Left lobe of liver (tissue), 2 donors: Measurements from ENCODE around the gene DISC1. TPM values are rescaled to one million over a fixed set of nuclear protein-coding genes. Genes with fewer than 3 reads are reported as not detected.

ENCODE experiments used
- ATAC-seq: fragments of 200-7000 bp; cut with Tn5 transposase; one replicate; pipeline ENCODE4 v1.9.1; 2020; ENCODE audit warnings: mild to moderate bottlenecking, moderate library complexity
- DNase-seq: peaks from one replicate; pipeline ENCODE4 v3.0.0-alpha.2; 2020; ENCODE audit warnings: low spot score
- total RNA-seq: library from RNA; stranded (reverse); gene quantifications from one replicate; pipeline ENCODE4 v1.2.1, GENCODE V29; 2021
- donor health status: DM: no; HTN: no; CAD: no; lungs with moderate emphysema.
- donor health status: DM: no; HTN: yes; CAD: no.

DISC1 gene
- total RNA-seq, 1 donor from 2014 or later: 1.8 TPM

- ATAC-seq: no peak
- DNase-seq: no peak
These were observed 215.9 kb downstream of the DISC1 start for GRCh38 chr1:231842441-231842840.

- DNase-seq (no peak), ATAC-seq (no peak)
These were observed 218.5 kb downstream of the DISC1 start for GRCh38 chr1:231844986-231845502.

GRCh38 chr1:231847612-231848397 is 221.2 kb downstream of the DISC1 start:
- no peak for DNase-seq
- no peak for ATAC-seq

GRCh38 chr1:231849981-231850380 is 223.4 kb downstream of the DISC1 start:
- DNase-seq: no peak
- ATAC-seq: no peak

DNA sequence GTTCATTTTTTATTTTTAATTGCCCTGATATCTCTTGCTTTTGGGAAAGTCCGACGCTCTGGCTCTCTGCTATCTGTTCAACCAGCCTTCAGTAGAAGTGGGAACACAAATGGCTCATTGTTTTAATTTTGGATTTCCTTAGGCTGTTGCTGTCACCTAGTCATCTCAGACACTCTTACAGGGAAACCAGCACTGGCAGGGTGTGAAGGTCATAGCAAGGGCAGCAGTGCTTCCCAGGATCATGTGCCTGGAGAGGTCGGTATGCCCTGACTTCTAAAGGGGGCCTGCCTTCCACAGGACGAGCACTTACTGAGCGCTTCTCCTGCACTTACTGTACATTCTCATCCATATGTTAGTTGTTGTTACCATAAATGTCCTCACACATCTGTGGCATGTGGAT is 224.2 kb downstream of the DISC1 start:
- ATAC-seq (no peak), DNase-seq (no peak)

DNA sequence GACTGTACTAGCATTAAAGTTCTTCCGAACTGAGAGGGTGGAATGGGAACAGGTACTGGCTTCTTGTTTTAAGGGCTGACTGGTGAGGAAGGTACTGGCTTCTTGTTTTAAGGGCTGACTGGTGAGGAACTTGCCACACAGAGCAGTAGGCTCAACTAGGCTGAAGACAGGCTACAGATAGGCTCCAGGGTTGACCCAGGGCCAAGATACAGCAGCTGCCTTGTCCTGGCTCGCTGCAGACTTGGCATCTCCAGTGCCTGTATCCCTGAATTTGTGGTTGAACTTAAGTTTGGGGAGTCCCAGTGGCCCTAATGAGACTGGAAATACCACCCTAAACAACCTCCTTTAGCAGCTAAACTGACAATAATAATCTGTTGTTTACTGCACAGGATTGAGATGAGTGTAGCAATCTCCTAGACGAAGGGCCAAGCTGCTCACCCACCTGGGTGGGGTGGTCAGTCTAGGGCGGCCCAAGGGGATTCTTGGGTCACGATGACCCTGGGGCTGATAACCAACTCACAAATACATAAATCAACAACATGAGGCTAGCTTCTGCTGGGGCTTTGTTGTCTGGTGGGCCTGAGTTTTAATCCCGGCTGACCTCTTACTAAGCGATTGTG is 227.1 kb downstream of the DISC1 start:
- no peak for DNase-seq
- ATAC-seq: no peak

DNA sequence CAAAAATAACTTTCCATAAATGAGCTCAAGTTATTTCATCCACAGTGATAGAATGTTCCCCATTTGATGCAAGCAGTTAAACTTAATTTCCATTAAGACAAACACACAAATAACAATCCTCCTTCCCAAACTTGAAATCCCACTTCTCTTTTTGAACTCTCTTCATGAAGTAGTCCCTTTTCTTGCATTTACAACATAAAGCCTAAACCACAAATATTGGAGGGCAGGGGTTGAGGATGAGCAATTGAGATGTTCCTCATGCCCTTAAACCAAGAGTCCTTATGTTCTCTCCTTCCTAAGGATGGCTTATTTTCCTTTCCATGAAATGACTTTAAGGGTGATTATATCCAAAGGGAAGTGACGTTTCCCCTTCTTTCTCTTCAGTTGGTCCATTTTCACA is 228.8 kb downstream of the DISC1 start:
- DNase-seq (no peak), ATAC-seq (no peak)

GRCh38 chr1:231855926-231856325 is 229.3 kb downstream of the DISC1 start:
- no peak for DNase-seq
- ATAC-seq: no peak

DNA sequence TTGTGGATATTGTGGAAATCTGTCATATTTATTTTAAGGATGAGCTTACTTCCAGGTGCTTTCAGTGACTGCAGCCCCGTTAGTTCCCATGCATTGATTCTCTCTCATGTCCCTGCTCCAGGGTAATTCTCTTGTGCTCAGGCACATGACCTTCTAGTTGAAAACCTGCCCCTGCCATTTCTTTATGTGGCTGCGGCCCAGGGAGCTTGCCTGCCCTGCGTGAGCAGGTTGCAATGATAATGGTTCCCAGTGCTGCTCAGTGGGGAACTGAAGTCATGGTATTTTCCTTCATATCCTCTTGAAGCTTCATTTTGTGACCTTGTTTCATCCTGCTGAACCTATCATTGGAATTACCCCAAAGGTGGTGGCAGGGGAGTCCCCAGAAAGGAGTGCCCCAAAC is 229.8 kb downstream of the DISC1 start:
- DNase-seq (no peak), ATAC-seq (no peak)

DNA sequence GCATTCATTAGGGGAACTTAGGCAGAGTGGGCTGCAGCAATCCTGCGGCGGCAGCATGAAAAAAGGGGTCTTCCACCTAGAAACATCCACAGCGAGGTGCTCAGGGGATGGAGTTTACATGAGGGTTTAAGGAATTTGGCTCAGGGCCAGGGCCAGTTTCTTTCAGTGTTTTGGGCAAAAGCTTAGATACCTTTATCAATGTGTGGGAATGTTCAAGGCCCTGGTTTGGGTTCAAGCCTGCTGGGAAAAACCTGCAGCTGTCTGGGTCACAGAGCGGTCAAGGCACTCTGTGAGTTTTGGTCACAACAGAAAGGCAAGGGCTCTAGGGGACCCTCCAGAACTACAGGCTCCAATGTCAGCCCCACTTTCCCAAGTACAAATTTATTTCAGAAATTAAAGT is 230.3 kb downstream of the DISC1 start:
- no peak for DNase-seq
- ATAC-seq: no peak

- ATAC-seq: no peak
- DNase-seq: no peak
These were observed 231.1 kb downstream of the DISC1 start for GRCh38 chr1:231857609-231858135.

- DNase-seq (no peak), ATAC-seq (no peak)
These were observed 233.9 kb downstream of the DISC1 start for GRCh38 chr1:231860221-231861088.

DNA sequence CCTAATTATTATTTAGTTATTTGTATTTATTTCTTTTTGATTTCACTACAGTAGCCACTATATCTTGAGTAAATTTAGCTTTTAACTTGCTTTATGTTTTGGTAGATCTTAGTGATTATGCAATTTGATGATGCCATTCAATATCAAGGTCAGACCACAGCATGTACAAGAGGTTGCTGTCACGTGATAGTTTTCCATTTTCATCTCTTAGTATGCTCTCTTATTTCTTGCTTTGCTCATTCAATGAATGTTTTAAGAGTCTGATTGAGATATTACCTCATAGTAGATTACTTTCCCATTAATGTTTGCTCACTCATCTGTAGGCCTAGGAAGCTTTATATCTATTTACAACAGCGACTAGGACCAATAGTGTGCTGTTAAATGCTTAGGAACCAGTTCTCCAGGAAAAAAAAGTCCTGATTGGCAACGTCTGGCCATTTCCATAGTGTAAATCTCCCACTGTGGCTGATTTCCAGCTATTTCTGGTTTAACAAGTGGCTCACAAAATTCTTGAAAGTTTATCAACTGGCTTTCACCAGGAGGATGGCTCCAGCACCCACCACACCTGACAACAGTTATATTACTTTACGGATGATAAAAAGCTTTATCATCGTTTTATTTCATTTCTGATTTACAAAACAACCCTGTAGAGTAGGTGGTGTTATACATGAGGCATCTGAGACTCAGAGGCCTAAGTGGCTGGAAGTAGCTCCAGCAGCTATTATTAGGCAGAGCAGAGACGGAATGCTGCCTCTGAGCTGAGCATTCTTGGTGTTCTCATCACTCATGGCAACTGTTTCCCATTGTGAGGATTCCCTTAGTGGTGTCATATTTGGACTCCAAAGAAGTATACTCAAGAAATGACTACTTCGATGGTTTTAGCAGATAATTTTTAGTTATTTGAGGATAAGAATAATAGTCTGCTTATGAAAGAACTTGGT is 235.2 kb downstream of the DISC1 start:
- ATAC-seq (no peak), DNase-seq (no peak)

DNA sequence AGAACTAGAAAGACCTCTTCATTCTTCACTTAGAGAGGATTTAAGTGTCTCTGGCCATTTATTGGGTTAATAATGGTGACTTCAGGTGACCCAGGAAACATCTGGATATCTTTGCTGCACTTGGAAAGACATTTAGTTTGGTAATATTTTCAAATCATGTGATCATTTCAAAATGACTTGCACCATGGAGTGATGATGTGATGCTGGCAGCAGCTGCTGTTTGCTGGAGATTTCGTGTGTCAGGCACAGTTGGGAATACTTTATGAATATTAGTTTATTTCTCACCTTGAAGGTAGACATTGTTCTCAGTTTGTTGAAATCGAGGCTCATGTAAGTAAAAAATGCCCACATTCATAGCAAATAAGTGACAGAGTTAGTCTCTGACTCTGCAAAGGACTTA is 236.0 kb downstream of the DISC1 start:
- DNase-seq: no peak
- no peak for ATAC-seq

- DNase-seq (no peak), ATAC-seq (no peak)
These were observed 238.7 kb downstream of the DISC1 start for GRCh38 chr1:231865331-231865730.

DNA sequence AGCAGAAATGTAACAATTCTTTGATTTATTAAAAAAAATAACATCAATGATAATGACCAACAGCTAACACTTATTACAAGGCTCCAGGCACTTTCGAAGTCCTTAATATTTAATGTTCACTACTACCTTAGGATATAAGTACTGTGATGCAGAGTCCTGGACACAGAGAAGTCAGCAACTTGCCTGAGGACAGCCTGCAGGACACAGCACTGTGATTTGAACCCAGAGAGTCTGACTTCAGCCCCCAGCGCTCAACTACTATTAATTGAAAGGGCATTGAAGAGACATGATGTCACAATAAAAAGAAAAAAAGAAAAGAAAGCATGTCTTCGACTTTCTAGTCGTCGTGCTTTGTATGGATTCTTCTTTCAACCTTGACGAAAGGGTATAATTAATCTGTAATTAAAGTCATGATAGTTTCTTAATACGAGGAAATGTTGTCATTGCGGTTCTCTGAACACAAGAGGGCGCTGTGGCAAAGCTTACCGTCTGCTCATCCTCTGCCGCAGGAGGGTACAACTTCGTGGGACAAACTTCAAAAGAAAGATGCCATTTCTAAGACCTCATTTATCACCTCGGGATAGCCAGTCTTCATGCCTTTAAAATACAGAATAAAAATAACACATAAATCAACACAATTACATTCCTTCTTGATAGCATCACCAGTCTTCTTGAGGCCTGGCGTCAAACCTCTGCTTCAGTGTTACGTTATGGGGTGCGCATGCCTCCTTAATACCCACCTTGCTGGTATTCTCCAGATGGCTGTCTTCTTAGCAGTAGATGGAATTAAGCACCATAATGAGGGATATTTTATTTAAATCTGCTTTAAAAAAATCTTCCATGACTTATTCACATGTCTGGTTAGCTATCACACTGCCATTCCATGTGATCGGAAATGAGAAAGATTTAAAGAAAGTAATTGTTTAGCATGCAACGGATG is 240.1 kb downstream of the DISC1 start:
- ATAC-seq (peak; percentile 82), DNase-seq (peak; percentile 53)

DNA sequence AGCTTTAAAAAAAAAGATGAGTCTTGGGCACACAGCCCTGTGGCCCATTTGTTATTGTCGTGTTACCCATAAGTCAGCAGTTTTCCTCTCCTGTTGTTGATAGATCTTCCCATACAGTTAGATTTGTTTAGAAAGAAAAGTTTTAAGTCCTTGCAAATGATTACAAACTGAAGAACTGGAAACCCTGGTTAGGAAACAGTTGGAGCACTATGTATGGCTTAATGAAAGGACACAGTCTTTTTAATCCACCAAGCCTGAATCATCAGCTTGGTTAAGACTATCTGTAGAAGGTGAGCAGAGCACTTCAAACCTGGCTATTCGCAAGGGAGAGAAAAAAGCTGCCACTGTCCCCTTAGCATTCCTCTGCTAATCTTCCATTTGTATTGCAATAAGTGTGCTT is 241.0 kb downstream of the DISC1 start:
- ATAC-seq (no peak), DNase-seq (no peak)

DNA sequence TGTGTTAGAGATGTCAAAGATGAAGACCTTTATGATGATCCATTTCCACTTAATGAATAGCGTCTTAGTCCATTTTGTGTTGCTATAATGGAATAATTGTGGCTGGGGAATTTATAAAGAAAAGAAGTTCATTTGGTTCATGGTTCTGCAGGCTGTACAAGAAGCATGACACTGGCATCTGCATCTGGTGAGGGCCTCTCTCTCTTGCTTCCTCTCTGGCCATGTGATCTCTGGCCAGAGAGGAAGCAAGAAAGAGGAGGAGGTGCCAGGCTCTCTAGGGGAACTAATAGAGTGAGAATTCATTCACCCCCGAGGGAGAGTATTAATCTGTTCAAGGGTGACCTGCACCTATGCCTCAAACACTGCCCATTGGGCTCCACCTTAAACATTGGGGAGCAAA is 242.8 kb downstream of the DISC1 start:
- ATAC-seq (no peak), DNase-seq (no peak)

- ATAC-seq (no peak), DNase-seq (no peak)
These were observed 244.9 kb downstream of the DISC1 start for GRCh38 chr1:231871471-231871870.
